A673 (cell line): ENCODE data around the gene HPCAL1.

ENCODE experiments used
- CTCF ChIP-seq: fragments of 300-800, 200-600 bp; sonication (generic); conservative IDR thresholded peaks from 2 replicates; pipeline ENCODE4 v1.5.1; 2017; ENCODE audit warnings: low read depth, mild to moderate bottlenecking, antibody characterized with exemption, low read length, moderate library complexity, mixed read lengths
- EZH2 ChIP-seq: fragments of 200-600 bp; sonication (generic); IDR thresholded peaks from 2 replicates; pipeline ENCODE4 v1.6.1; 2017; ENCODE audit warnings: borderline replicate concordance, low read depth, mild to moderate bottlenecking, mixed read lengths, antibody characterized with exemption, low read length; ENCODE audit not compliant: poor library complexity, severe bottlenecking

- no peak for TF ChIP-seq CTCF
- TF ChIP-seq EZH2: no peak
Observed at GRCh38 chr2:10449838-10450691, 147.4 kb downstream of the HPCAL1 start.
